GM23338 (cell line): ENCODE measurements around the gene FTCD. TPM values are rescaled to one million over a fixed set of nuclear protein-coding genes. Genes with fewer than 3 reads are reported as not detected.

Experiments
- ATAC-seq: fragments of 200-7000 bp; cut with Tn5 transposase; 3 replicates; pipeline ENCODE4 v1.9.1; 2020
- DNase-seq: peaks from one replicate; pipeline ENCODE4 v3.0.0-alpha.2; 2015; ENCODE audit warnings: low spot score
- H2AFZ ChIP-seq: fragments of 200-600 bp; sonication (generic); 2 replicates; pipeline ENCODE4 v1.8.0; 2016; ENCODE audit warnings: antibody characterized with exemption, mild to moderate bottlenecking, moderate library complexity
- H3F3A ChIP-seq: fragments of 200-600 bp; sonication (generic); replicated peaks from 2 replicates; pipeline ENCODE4 v1.8.0; 2017; ENCODE audit warnings: antibody characterized with exemption, mixed run types, low read depth
- H3K27ac ChIP-seq: fragments of 200-600 bp; sonication (generic); 2 replicates; pipeline ENCODE4 v1.6.1; 2016; ENCODE audit warnings: low read depth
- H3K27me3 ChIP-seq: fragments of 200-600 bp; sonication (generic); 2 replicates; pipeline ENCODE4 v1.8.0; 2016; ENCODE audit warnings: mild to moderate bottlenecking, mixed run types, moderate library complexity; ENCODE audit not compliant: insufficient read depth
- H3K36me3 ChIP-seq: fragments of 200-600 bp; sonication (generic); 2 replicates; pipeline ENCODE4 v1.8.0; 2016; ENCODE audit warnings: mild to moderate bottlenecking; ENCODE audit not compliant: insufficient read depth
- H3K4me1 ChIP-seq: fragments of 200-600 bp; sonication (generic); 2 replicates; pipeline ENCODE4 v1.8.0; 2016; ENCODE audit warnings: mild to moderate bottlenecking, moderate library complexity; ENCODE audit not compliant: insufficient read depth
- H3K4me2 ChIP-seq: fragments of 200-600 bp; sonication (generic); 2 replicates; pipeline ENCODE4 v1.7.1; 2017; ENCODE audit warnings: mixed run types
- H3K4me3 ChIP-seq: fragments of 200-600 bp; sonication (generic); 2 replicates; pipeline ENCODE4 v1.6.1; 2016; ENCODE audit warnings: mixed run types
- H3K79me2 ChIP-seq: fragments of 200-600 bp; sonication (generic); replicated peaks from 2 replicates; pipeline ENCODE4 v1.8.0; 2017; ENCODE audit warnings: mild to moderate bottlenecking; ENCODE audit not compliant: insufficient read depth
- H3K9me2 ChIP-seq: fragments of 200-600 bp; sonication (generic); 2 replicates; pipeline ENCODE4 v1.8.0; 2017; ENCODE audit not compliant: insufficient read depth
- H4K20me1 ChIP-seq: fragments of 200-600 bp; sonication (generic); replicated peaks from 2 replicates; pipeline ENCODE4 v1.8.0; 2017; ENCODE audit warnings: mild to moderate bottlenecking; ENCODE audit not compliant: insufficient read depth
- H3K27ac Mint-ChIP-seq: 2 replicates; pipeline ENCODE4 v1.8.0; 2020; ENCODE audit warnings: inconsistent platforms, mild to moderate bottlenecking, moderate library complexity, mixed read lengths
- H3K27me3 Mint-ChIP-seq: 3 replicates; pipeline ENCODE4 v1.8.0; 2022; ENCODE audit warnings: low read depth, mild to moderate bottlenecking, moderate library complexity, mixed read lengths, inconsistent platforms; ENCODE audit not compliant: insufficient read depth, poor library complexity
- H3K36me3 Mint-ChIP-seq: 3 replicates; pipeline ENCODE4 v1.8.0; 2021; ENCODE audit warnings: low read depth, mild to moderate bottlenecking, inconsistent platforms, moderate library complexity, mixed read lengths
- H3K4me1 Mint-ChIP-seq: 3 replicates; pipeline ENCODE4 v1.8.0; 2020; ENCODE audit warnings: mild to moderate bottlenecking, inconsistent platforms, mixed read lengths
- H3K4me3 Mint-ChIP-seq: 3 replicates; pipeline ENCODE4 v1.8.0; 2021; ENCODE audit warnings: moderate library complexity, mild to moderate bottlenecking, inconsistent platforms, mixed read lengths
- H3K9me3 Mint-ChIP-seq: 3 replicates; pipeline ENCODE4 v1.8.0; 2020; ENCODE audit warnings: moderate library complexity, mild to moderate bottlenecking, inconsistent platforms, mixed read lengths
- EZH2phosphoT487 ChIP-seq: fragments of 200-600 bp; sonication (generic); IDR thresholded peaks from one replicate; pipeline ENCODE4 v1.8.1; 2018; ENCODE audit warnings: antibody characterized with exemption; ENCODE audit not compliant: unreplicated experiment
- JUNB ChIP-seq: IDR thresholded peaks from one replicate; pipeline ENCODE4 v1.6.1; 2016; ENCODE audit warnings: antibody characterized with exemption; ENCODE audit not compliant: unreplicated experiment
- NANOG ChIP-seq: IDR thresholded peaks from 2 replicates; pipeline ENCODE4 v1.6.1; 2016; ENCODE audit warnings: antibody characterized with exemption, borderline replicate concordance
- ZNF331 ChIP-seq: fragments of 250-450 bp; sonication (Bioruptor Pico); IDR thresholded peaks from 2 replicates; pipeline ENCODE4 v1.5.0; 2020; ENCODE audit warnings: low read depth, mild to moderate bottlenecking, moderate library complexity
- polyA plus RNA-seq: library from polyadenylated mRNA; unstranded; fragments of >200 nt; fragmentation: Nextera tagmentation; extraction: Ambion mirVana; gene quantifications from 2 replicates; pipeline ENCODE4 v1.2.1, GENCODE V29; 2016
- total RNA-seq: library from RNA; depleted of rRNA; stranded (reverse); fragments of >200 nt; shearing (Covaris generic); gene quantifications from 2 replicates; pipeline ENCODE4 v1.2.3, GENCODE V29; 2014
- TF ChIP-seq, protein P1 (sequence below), 2 experiments: fragments of 200-600 bp in 1 of 2; sonication (generic) in 1 of 2; conservative IDR thresholded peaks; 2 replicates each; pipeline versions ENCODE4 v1.5.1 to v1.6.1; 2016 to 2017; ENCODE audit warnings: antibody characterized with exemption in 2 of 2, low read depth in 2 of 2, mild to moderate bottlenecking in 2 of 2, moderate library complexity in 1 of 2
- TF ChIP-seq, protein P2 (sequence below): IDR thresholded peaks from 2 replicates; pipeline ENCODE4 v1.6.1; 2016; ENCODE audit warnings: antibody characterized with exemption

FTCD gene
- total and polyA plus RNA-seq, 2 experiments from 2014 or later: 0.90 to 2.3 TPM

DNA sequence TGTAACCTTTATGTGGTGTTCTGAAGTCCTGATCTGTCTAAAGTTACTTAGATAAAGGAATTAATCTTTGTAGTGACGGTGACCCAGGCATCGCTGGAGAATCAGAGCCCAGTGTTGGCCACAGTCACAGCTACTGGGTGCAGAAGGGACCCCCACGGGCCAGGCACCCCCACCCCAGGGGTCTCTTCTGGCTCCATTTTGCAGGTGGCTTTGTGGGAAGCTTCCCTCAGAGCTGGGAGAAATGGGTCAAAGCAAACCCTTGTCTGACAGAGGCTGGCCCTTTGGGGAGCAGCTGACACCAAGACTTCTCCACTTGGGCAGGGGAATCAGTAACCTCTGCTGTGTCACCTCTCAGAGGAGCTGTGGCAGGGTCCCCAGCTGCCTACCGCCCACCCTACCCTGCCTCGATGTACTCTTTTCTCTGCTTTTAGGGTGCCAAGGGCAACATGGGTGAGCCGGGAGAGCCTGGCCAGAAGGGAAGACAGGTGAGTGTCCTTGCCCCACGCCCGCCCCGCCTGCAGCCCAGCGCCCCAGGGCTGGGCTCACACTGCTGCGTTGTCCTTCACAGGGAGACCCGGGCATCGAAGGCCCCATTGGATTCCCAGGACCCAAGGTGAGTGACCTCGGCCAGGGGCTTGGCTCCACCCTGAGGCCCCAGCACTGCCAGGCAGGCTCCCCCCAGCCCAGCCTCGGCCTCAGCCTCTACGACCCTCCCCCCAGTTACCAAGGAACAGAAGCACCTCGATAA, 39.8 kb downstream of the FTCD start:
- H3K36me3 Mint-ChIP-seq: peaks cover 34% of the 10 kb centered on the region
- no peaks in the 10 kb centered on the region for H3K4me1 ChIP-seq
- H3K9me2 ChIP-seq: no peaks in the 10 kb centered on the region
- no peak overlapping the region for H2AFZ ChIP-seq
- no peaks in the 10 kb centered on the region for H3K4me1 Mint-ChIP-seq
- no peak overlapping the region for H3K27ac ChIP-seq
- TF ChIP-seq, protein P1, sequence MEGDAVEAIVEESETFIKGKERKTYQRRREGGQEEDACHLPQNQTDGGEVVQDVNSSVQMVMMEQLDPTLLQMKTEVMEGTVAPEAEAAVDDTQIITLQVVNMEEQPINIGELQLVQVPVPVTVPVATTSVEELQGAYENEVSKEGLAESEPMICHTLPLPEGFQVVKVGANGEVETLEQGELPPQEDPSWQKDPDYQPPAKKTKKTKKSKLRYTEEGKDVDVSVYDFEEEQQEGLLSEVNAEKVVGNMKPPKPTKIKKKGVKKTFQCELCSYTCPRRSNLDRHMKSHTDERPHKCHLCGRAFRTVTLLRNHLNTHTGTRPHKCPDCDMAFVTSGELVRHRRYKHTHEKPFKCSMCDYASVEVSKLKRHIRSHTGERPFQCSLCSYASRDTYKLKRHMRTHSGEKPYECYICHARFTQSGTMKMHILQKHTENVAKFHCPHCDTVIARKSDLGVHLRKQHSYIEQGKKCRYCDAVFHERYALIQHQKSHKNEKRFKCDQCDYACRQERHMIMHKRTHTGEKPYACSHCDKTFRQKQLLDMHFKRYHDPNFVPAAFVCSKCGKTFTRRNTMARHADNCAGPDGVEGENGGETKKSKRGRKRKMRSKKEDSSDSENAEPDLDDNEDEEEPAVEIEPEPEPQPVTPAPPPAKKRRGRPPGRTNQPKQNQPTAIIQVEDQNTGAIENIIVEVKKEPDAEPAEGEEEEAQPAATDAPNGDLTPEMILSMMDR (conservative IDR thresholded peaks at IDR 0.05; ENCODE audit: low read depth in 2 of 2): no peak
- TF ChIP-seq EZH2phosphoT487 (no peak), JUNB (no peak)
- TF ChIP-seq, protein P2, sequence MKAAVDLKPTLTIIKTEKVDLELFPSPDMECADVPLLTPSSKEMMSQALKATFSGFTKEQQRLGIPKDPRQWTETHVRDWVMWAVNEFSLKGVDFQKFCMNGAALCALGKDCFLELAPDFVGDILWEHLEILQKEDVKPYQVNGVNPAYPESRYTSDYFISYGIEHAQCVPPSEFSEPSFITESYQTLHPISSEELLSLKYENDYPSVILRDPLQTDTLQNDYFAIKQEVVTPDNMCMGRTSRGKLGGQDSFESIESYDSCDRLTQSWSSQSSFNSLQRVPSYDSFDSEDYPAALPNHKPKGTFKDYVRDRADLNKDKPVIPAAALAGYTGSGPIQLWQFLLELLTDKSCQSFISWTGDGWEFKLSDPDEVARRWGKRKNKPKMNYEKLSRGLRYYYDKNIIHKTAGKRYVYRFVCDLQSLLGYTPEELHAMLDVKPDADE: no peak
- H3K4me3 Mint-ChIP-seq: no peak overlapping the region
- no peak for ATAC-seq
- H3K4me3 ChIP-seq: no peak overlapping the region
- H3K79me2 ChIP-seq: no peaks in the 10 kb centered on the region
- no peaks in the 10 kb centered on the region for H3K27me3 ChIP-seq
- H3K27me3 Mint-ChIP-seq: no peaks in the 10 kb centered on the region
- no peak overlapping the region for H3K4me2 ChIP-seq
- H3K9me3 Mint-ChIP-seq: 0 out of 3 replicates have a peak, but pooled peaks cover 6% of the 10 kb centered on the region
- H4K20me1 ChIP-seq: no peaks in the 10 kb centered on the region
- no peaks in the 10 kb centered on the region for H3F3A ChIP-seq
- peaks cover 15% of the 10 kb centered on the region for H3K36me3 ChIP-seq
- DNase-seq: no peak
- no peak overlapping the region for H3K27ac Mint-ChIP-seq

DNA sequence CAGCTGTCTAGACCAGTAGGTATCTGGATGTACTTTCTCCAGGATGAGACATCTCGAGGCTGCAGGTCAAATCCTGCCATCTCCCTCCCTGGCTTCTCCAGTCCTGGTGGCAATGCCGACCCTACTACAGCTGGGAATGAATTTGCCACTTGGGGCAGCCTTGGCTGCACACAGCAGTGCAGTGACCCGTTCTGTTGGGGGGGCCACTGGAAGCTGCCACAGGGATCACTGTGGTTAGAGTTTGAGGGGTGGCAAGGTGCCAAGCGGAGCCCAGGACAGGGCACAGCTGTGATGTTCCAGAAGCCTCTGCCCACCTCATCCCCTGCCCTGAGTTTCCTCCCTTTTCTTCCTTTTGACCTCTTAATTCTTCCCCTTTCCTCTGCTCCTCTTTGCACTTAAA, 40.4 kb downstream of the FTCD start:
- H3K27me3 Mint-ChIP-seq: no peaks in the 10 kb centered on the region
- Histone ChIP-seq H3K36me3 (peaks cover 15% of the 10 kb centered on the region), H2AFZ (no peak overlapping the region), H3K4me2 (no peak overlapping the region), H3K4me3 (no peak overlapping the region), H3F3A (no peaks in the 10 kb centered on the region), H3K79me2 (no peaks in the 10 kb centered on the region), H3K27me3 (no peaks in the 10 kb centered on the region), H3K27ac (no peak overlapping the region), H3K4me1 (no peaks in the 10 kb centered on the region), H4K20me1 (no peaks in the 10 kb centered on the region), H3K9me2 (no peaks in the 10 kb centered on the region)
- no peak overlapping the region for H3K27ac Mint-ChIP-seq
- no peak for DNase-seq
- 0 out of 3 replicates have a peak, but pooled peaks cover 6% of the 10 kb centered on the region for H3K9me3 Mint-ChIP-seq
- no peak for ATAC-seq
- no peaks in the 10 kb centered on the region for H3K4me1 Mint-ChIP-seq
- H3K4me3 Mint-ChIP-seq: no peak overlapping the region
- no peak for TF ChIP-seq EZH2phosphoT487
- TF ChIP-seq, protein P2: no peak
- no peak for TF ChIP-seq ZNF331 (CRISPR knock-in tag)
- no peak for TF ChIP-seq JUNB
- TF ChIP-seq NANOG: no peak
- H3K36me3 Mint-ChIP-seq: peaks cover 34% of the 10 kb centered on the region
